Colonic mucosa (tissue), 4 donors: ENCODE results near the gene SLK. TPM values are rescaled to one million over a fixed set of nuclear protein-coding genes. Genes with fewer than 3 reads are reported as not detected.

Experiments
- DNase-seq: peaks from one replicate; pipeline ENCODE4 v3.0.0-alpha.2; 2020
- H3K27ac ChIP-seq: fragments of 200-600 bp; one replicate; pipeline ENCODE4 v1.8.0; 2021
- H3K27me3 ChIP-seq: fragments of 200-600 bp; one replicate; pipeline ENCODE4 v1.8.0; 2021
- H3K36me3 ChIP-seq: fragments of 200-600 bp; one replicate; pipeline ENCODE4 v1.8.0; 2021
- H3K4me1 ChIP-seq: fragments of 200-600 bp; one replicate; pipeline ENCODE4 v1.8.0; 2021; ENCODE audit warnings: mild to moderate bottlenecking
- H3K4me3 ChIP-seq: fragments of 200-600 bp; one replicate; pipeline ENCODE4 v1.8.0; 2021
- H3K9ac ChIP-seq, 2 donors: one replicate each; pipeline ENCODE4 v1.7.0; 2013; ENCODE audit warnings: control low read depth in 2 of 2, low read depth in 2 of 2, low read length in 2 of 2
- H3K9me3 ChIP-seq: fragments of 200-600 bp; one replicate; pipeline ENCODE4 v1.8.0; 2021
- intact Hi-C: fragments of 100-400 bp; cut with DNase I; formaldehyde crosslinking; loops from one replicate; pipeline ENCODE4 v1.14.1; 2022
- total RNA-seq, 2 donors: library from RNA; stranded (reverse); fragmentation: NEBNext Ultra II Directional in 1 of 2; extraction: Animal tissue kit (Norgen Biotek cat#: 25700) in 1 of 2; gene quantifications; one replicate each; pipeline ENCODE4 v1.2.1, GENCODE V29; 2021
- TF ChIP-seq, protein P1 (sequence below): fragments of 200-600 bp; IDR thresholded peaks from one replicate; pipeline ENCODE4 v1.8.0; 2022; ENCODE audit warnings: antibody characterized with exemption, mild to moderate bottlenecking
- donor health status: healthy.
- donor health status: DM: no; HTN: no; CAD: no.
- donor health status: DM: no; HTN: no; CAD: no.

SLK gene
- total RNA-seq, 2 donors from 2014 or later = 35.5 to 51.6 TPM

DNA sequence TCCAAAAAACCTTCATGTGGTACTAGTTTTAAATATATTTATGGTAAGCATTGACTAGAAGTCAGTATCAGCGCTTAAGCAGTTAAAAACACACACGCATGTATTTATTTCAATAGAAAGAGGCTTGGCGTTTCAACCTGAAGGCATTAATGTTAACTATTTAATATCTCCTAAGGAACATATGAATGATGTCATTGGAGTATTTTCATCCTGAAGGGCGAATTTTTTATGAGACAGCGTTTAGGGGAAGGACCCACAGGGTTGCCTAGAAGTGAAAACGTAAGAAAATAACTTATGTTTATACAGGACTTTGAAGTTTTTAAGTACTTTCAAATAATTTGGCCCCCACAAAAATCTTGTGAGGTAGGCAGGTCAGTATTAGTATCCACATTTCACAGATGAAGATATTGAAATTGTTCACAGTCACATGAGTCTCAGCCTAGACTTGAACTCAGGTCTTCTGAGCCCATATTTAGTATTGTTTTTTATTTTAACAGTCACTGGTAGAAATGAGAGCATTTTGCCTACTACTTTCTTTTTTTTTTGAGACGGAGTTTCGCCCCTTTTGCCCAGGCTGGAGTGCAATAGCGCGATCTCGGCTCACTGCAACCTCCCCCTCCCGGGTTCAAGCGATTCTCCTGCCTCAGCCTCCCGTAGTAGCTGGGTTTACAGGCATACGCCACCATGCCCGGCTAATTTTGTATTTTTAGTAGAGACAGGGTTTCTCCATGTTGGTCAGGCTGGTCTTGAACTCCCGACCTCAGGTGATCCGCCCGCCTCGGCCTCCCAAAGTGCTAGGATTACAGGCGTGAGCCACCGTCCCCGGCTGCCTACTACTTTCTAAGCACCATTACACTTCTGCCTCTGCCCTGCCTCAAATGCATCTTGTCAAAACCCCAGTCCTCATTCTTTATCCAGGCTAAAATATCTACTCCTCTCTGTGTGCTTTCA is 1.8 kb downstream of the SLK start:
- Histone ChIP-seq H3K27ac (peak overlapping the region; percentile 90), H3K27me3 (no peaks in the 10 kb centered on the region), H3K36me3 (no peaks in the 10 kb centered on the region), H3K9ac (peak overlapping the region; percentile 98 to 99), H3K9me3 (no peaks in the 10 kb centered on the region), H3K4me1 (peaks cover 3% of the 10 kb centered on the region), H3K4me3 (peak overlapping the region; percentile 77)
- DNase-seq = no peak
- intact Hi-C loops = loop anchor here (5.0 kb wide), 1 partner anchor 149 kb away; no protein-coding TSS in a partner anchor
- TF ChIP-seq, protein P1, sequence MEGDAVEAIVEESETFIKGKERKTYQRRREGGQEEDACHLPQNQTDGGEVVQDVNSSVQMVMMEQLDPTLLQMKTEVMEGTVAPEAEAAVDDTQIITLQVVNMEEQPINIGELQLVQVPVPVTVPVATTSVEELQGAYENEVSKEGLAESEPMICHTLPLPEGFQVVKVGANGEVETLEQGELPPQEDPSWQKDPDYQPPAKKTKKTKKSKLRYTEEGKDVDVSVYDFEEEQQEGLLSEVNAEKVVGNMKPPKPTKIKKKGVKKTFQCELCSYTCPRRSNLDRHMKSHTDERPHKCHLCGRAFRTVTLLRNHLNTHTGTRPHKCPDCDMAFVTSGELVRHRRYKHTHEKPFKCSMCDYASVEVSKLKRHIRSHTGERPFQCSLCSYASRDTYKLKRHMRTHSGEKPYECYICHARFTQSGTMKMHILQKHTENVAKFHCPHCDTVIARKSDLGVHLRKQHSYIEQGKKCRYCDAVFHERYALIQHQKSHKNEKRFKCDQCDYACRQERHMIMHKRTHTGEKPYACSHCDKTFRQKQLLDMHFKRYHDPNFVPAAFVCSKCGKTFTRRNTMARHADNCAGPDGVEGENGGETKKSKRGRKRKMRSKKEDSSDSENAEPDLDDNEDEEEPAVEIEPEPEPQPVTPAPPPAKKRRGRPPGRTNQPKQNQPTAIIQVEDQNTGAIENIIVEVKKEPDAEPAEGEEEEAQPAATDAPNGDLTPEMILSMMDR = no peak

DNA sequence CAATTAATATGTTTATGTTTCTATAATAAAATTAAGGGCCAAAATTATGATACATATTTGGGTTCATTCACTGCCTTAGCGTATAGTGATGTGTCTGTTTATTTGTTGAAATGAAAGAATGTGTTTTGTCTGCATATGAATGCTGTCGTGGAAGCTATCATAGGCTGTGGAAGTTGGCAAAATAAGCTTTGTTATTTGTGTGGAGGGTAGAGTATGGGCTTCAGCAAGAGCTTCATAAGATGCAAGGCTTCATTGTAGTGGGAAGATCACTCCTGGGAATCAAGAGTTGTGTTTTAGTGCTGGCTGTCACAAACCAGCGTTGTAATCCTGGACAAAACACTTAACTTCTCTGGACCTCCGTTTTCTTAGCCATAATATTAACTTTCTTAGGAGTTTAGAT is 2.5 kb downstream of the SLK start:
- H3K36me3 ChIP-seq = no peaks in the 10 kb centered on the region
- no peak for DNase-seq
- H3K9me3 ChIP-seq = no peaks in the 10 kb centered on the region
- no peaks in the 10 kb centered on the region for H3K27me3 ChIP-seq
- H3K9ac ChIP-seq = peak overlapping the region in 1 of 2 donors; percentile 98
- H3K27ac ChIP-seq = peak overlapping the region; percentile 90
- peaks cover 3% of the 10 kb centered on the region for H3K4me1 ChIP-seq
- intact Hi-C loops = loop anchor here (5.0 kb wide), 1 partner anchor 148 kb away; no protein-coding TSS in a partner anchor
- H3K4me3 ChIP-seq = peak overlapping the region; percentile 77
- TF ChIP-seq, protein P1 = no peak

DNA sequence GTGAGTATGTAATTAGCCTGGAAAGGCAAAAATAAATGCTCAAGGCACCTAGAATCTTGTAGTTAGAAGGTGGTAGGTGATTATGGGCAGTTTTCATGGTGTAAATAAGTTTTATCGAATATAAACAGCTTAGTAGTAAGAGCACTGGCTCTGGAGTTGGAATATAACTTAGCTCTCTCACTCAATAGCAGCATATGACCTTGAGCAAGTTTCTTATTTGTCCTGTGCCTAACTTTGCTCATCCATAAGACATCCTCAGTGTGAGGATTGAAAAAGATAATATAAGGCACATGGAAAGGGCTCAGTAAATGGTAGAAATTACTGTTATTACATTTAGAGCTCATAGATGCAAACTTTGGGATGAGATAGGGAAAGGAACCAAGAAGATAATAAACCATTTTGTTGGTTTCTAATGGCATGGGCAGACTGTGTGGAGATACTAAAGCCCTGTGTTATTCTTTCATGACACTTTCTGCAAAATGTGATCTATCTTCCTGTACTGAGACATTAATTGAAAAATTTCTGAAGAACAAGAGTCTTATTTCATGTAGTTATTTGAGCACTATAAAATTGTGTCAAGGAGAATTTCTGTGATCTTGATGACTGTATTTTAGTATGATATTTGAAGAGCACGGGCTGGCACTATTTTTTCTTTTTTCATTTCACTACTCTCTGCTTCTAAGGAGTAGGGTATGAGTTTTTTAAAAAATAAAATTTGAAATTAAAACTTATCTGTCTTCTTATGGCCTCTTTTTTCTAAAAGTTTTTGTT is 3.1 kb downstream of the SLK start:
- Histone ChIP-seq H3K27ac (peak overlapping the region; percentile 90), H3K9ac (peak overlapping the region in 1 of 2 donors; percentile 98), H3K36me3 (no peaks in the 10 kb centered on the region), H3K4me3 (peak overlapping the region; percentile 77), H3K4me1 (peaks cover 3% of the 10 kb centered on the region), H3K9me3 (no peaks in the 10 kb centered on the region), H3K27me3 (no peaks in the 10 kb centered on the region)
- TF ChIP-seq, protein P1 = no peak
- intact Hi-C loops = loop anchor here (5.0 kb wide), 1 partner anchor 147 kb away; no protein-coding TSS in a partner anchor
- no peak for DNase-seq

DNA sequence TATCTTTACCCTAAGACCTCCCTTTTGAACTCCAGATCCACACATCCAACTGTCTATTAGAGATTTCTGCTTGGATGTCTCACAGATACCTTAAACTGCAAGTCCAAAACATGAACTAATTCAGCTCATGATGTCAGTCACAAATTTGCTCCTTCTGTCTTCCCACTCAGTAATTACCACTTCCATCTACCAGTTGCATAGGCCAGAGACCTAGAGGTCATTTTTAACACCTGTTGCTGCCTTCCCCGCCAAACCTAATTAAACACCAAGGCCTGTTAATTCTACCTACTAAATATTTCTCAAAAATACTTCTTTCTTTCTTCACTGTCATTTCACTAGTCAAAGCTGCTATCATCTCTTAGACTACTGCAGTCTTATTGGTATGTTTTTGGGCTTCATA is 8.2 kb downstream of the SLK start:
- Histone ChIP-seq H3K27me3 (no peaks in the 10 kb centered on the region), H3K27ac (no peak overlapping the region), H3K4me1 (no peaks in the 10 kb centered on the region), H3K4me3 (no peak overlapping the region), H3K9ac (no peak overlapping the region), H3K36me3 (no peaks in the 10 kb centered on the region), H3K9me3 (no peaks in the 10 kb centered on the region)
- TF ChIP-seq, protein P1 = no peak
- intact Hi-C loops = no loop called here
- no peak for DNase-seq

DNA sequence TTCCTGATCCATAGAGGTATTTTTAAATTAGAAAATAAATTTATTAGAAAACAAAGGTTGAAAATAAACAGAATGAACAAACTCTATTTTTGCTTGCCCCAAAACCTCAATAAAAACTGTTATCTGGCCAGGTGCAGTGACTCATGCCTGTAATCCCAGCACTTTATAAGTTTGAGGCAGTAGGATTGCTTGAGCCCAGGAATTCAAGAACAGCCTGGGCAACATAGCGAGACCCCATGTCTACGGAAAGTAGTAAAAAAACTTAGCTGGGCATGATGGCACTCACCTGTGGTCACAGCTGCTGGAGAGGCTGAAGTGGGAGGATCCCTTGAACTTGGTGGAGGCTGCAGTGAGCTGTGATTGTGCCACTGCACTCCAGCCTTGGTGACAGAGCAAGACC is 10.3 kb downstream of the SLK start:
- no peaks in the 10 kb centered on the region for H3K36me3 ChIP-seq
- no peaks in the 10 kb centered on the region for H3K4me1 ChIP-seq
- H3K9me3 ChIP-seq = no peaks in the 10 kb centered on the region
- TF ChIP-seq, protein P1 = no peak
- H3K4me3 ChIP-seq = no peak overlapping the region
- intact Hi-C loops = no loop called here
- no peaks in the 10 kb centered on the region for H3K27me3 ChIP-seq
- H3K27ac ChIP-seq = no peak overlapping the region
- no peak for DNase-seq
- no peak overlapping the region for H3K9ac ChIP-seq
